PC-3 (cell line): ENCODE measurements around the gene ASF1B. TPM values are rescaled to one million over a fixed set of nuclear protein-coding genes. Genes with fewer than 3 reads are reported as not detected.

Experiments
- ATAC-seq: fragments of 200-7000 bp; cut with Tn5 transposase; 2 replicates; pipeline ENCODE4 v1.9.1; 2020; ENCODE audit warnings: mild to moderate bottlenecking, moderate library complexity
- BruUV-seq: library from RNA; stranded (reverse); fragments of 400-500 nt; replicated peaks from 2 replicates; lab custom pipeline; 2021; lab: Mats Ljungman, UMichigan
- CTCF ChIA-PET: fragments of 300-600 bp; sonication (Branson Sonifier 250); formaldehyde crosslinking; loops from one replicate; lab custom pipeline; 2022; ENCODE audit warnings: antibody characterized with exemption; lab: Charles Lee
- POLR2A ChIA-PET: fragments of 300-600 bp; sonication (Branson Sonifier 250); formaldehyde crosslinking; loops from one replicate; lab custom pipeline; 2022; ENCODE audit warnings: antibody characterized with exemption; ENCODE audit not compliant: unreplicated experiment; lab: Charles Lee
- DNase-seq: peaks from one replicate; pipeline ENCODE4 v3.0.0-alpha.2; 2015
- H2AFZ ChIP-seq: fragments of 300-600 bp; sonication (generic); 2 replicates; pipeline ENCODE4 v1.6.0; 2016; ENCODE audit warnings: antibody characterized with exemption, low read length
- H3F3A ChIP-seq: fragments of 300-600 bp; sonication (generic); one replicate; pipeline ENCODE4 v1.6.0; 2017; ENCODE audit warnings: antibody characterized with exemption, low read length, control low read depth, mild to moderate bottlenecking; ENCODE audit not compliant: unreplicated experiment
- H3K27ac ChIP-seq: fragments of 300-600 bp; sonication (generic); 2 replicates; pipeline ENCODE4 v1.5.1; 2016; ENCODE audit warnings: mild to moderate bottlenecking, low read length
- H3K27me3 ChIP-seq: fragments of 300-600 bp; sonication (generic); 2 replicates; pipeline ENCODE4 v1.6.1; 2016; ENCODE audit warnings: low read length, mixed read lengths
- H3K36me3 ChIP-seq: fragments of 300-600 bp; sonication (generic); 2 replicates; pipeline ENCODE4 v1.6.1; 2016; ENCODE audit warnings: low read depth, mixed run types, low read length, mixed read lengths
- H3K4me1 ChIP-seq: fragments of 300-600 bp; sonication (generic); 2 replicates; pipeline ENCODE4 v1.5.1; 2016; ENCODE audit warnings: low read length; ENCODE audit not compliant: insufficient read depth
- H3K4me2 ChIP-seq: fragments of 300-600 bp; sonication (generic); 2 replicates; pipeline ENCODE4 v1.6.0; 2016; ENCODE audit warnings: low read length
- H3K4me3 ChIP-seq: fragments of 300-600 bp; sonication (generic); 2 replicates; pipeline ENCODE4 v1.5.1; 2016; ENCODE audit warnings: mild to moderate bottlenecking, low read length, mixed read lengths
- H3K79me2 ChIP-seq: fragments of 300-600 bp; sonication (generic); 2 replicates; pipeline ENCODE4 v1.6.1; 2017; ENCODE audit warnings: low read length, mixed read lengths
- H3K9ac ChIP-seq: fragments of 300-600 bp; sonication (generic); 2 replicates; pipeline ENCODE4 v1.6.0; 2016; ENCODE audit warnings: mild to moderate bottlenecking, low read length
- H3K9me2 ChIP-seq: fragments of 300-600 bp; sonication (generic); replicated peaks from 2 replicates; pipeline ENCODE4 v1.6.1; 2016; ENCODE audit warnings: mixed run types, low read length, mixed read lengths
- H3K9me3 ChIP-seq: fragments of 300-600 bp; sonication (generic); 2 replicates; pipeline ENCODE4 v1.6.1; 2016; ENCODE audit warnings: low read length, mixed read lengths
- H4K20me1 ChIP-seq: fragments of 300-600 bp; sonication (generic); 2 replicates; pipeline ENCODE4 v1.6.1; 2016; ENCODE audit warnings: low read length, mixed read lengths
- CTCF ChIP-seq: fragments of 300-600 bp; sonication (generic); conservative IDR thresholded peaks from 2 replicates; pipeline ENCODE4 v1.5.1; 2017; ENCODE audit warnings: antibody characterized with exemption, low read depth, mild to moderate bottlenecking, low read length
- EZH2 ChIP-seq: fragments of 300-600 bp; sonication (generic); IDR thresholded peaks from one replicate; pipeline ENCODE4 v1.6.1; 2017; ENCODE audit warnings: antibody characterized with exemption, mild to moderate bottlenecking, low read length; ENCODE audit not compliant: unreplicated experiment
- EZH2phosphoT487 ChIP-seq: fragments of 300-600 bp; sonication (generic); IDR thresholded peaks from 2 replicates; pipeline ENCODE4 v1.6.1; 2018; ENCODE audit warnings: mild to moderate bottlenecking, antibody characterized with exemption, low read length, borderline replicate concordance
- intact Hi-C: fragments of 100-400 bp; cut with micrococcal nuclease; formaldehyde crosslinking; loops from 2 replicates; pipeline ENCODE4 v1.9.0; 2023
- total RNA-seq: library from RNA; depleted of rRNA; stranded (reverse); fragments of >200 nt; gene quantifications from 2 replicates; pipeline ENCODE4 v1.2.3, GENCODE V29; 2014

Gene ASF1B
- total RNA-seq, 1 experiment from 2014 or later = 84.7 TPM

DNA sequence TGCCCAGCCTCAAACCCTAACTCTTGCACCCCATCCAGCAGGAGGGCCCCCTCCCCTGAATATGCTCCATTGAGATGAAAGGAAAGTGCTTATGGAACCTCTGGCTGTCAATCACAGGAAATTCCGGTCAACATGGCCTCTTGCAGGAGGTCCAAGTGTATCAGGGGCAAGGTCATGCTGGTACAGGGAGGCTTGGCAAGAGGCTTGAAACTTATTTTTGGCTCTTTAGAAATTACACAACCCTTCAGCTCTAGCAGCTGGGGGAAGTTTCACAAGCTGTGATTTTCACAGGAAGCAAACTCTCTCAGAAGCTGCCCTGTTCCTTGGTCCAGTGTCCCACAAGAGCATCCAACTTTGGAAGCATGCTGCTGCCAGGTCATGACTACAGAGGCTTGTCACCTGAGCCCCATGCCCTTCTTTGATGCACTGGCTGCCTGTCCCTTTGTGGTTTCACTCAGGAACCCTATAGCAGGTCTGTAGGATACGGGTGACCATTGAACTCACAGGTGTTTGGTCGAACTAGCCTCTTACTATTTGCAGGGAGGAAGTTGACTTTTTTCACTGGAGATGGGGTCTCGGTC, 8.4 kb downstream of the ASF1B start:
- H3K9ac ChIP-seq = no peak overlapping the region
- TF ChIP-seq CTCF (no peak), EZH2 (no peak), EZH2phosphoT487 (no peak)
- ChIA-PET CTCF (no interaction called here), POLR2A (no interaction called here)
- H3K27me3 ChIP-seq = no peaks in the 10 kb centered on the region
- H4K20me1 ChIP-seq = no peaks in the 10 kb centered on the region
- H2AFZ ChIP-seq = no peak overlapping the region
- peaks cover 9% of the 10 kb centered on the region for H3K79me2 ChIP-seq
- H3K4me3 ChIP-seq = no peak overlapping the region
- H3K4me2 ChIP-seq = no peak overlapping the region
- DNase-seq (no peak), ATAC-seq (no peak)
- H3K36me3 ChIP-seq = peaks cover 27% of the 10 kb centered on the region; the same call in 1 of the 2 replicates
- no peaks in the 10 kb centered on the region for H3K9me2 ChIP-seq
- H3K27ac ChIP-seq = no peak overlapping the region
- BruUV-seq = no TSS peak
- no peaks in the 10 kb centered on the region for H3K9me3 ChIP-seq
- H3F3A ChIP-seq = no peaks in the 10 kb centered on the region
- intact Hi-C loops = no loop called here
- H3K4me1 ChIP-seq = no peaks in the 10 kb centered on the region

- H3K36me3 ChIP-seq = peaks cover 30% of the 10 kb centered on the region; the same call in 1 of the 2 replicates
- H3K9ac ChIP-seq = no peak overlapping the region
- H3K9me3 ChIP-seq = no peaks in the 10 kb centered on the region
- H3K27me3 ChIP-seq = no peaks in the 10 kb centered on the region
- no TSS peak for BruUV-seq
- intact Hi-C loops = no loop called here
- DNase-seq (no peak), ATAC-seq (no peak)
- H3K27ac ChIP-seq = no peak overlapping the region
- no peak overlapping the region for H3K4me3 ChIP-seq
- TF ChIP-seq EZH2phosphoT487 = no peak
- TF ChIP-seq EZH2 = no peak
- no peak for TF ChIP-seq CTCF
- no peaks in the 10 kb centered on the region for H3K9me2 ChIP-seq
- no peaks in the 10 kb centered on the region for H3F3A ChIP-seq
- no peaks in the 10 kb centered on the region for H4K20me1 ChIP-seq
- H3K79me2 ChIP-seq = peaks cover 2% of the 10 kb centered on the region
- CTCF ChIA-PET = no interaction called here
- H3K4me2 ChIP-seq = no peak overlapping the region
- H2AFZ ChIP-seq = no peak overlapping the region
- POLR2A ChIA-PET = no interaction called here
- H3K4me1 ChIP-seq = no peaks in the 10 kb centered on the region
Observed at GRCh38 chr19:14127176-14127575, 9.2 kb downstream of the ASF1B start.

DNA sequence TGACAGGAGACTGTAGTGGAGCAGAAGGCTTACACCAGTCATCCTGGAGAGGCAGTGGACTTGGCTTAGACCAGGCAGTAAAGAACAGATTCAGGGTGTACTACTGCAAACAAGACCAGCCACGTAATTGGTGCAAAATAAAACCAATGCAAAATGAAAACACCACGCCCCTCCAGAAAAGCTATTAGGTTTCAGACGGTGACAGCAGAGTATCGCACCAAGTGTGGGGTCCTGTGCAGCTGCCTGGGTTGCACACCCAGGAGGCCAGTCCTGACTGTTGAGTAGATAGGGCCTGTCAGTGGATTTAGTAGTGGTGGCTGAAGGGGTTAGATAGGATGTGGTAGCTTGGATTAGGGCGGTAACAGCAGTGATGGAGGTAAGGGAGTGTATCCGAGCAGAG, 13.5 kb downstream of the ASF1B start:
- BruUV-seq = no TSS peak
- no peak overlapping the region for H2AFZ ChIP-seq
- TF ChIP-seq EZH2phosphoT487 (no peak), CTCF (no peak), EZH2 (no peak)
- no peak for ATAC-seq
- no peaks in the 10 kb centered on the region for H3K79me2 ChIP-seq
- H3F3A ChIP-seq = peaks cover 11% of the 10 kb centered on the region
- no peak for DNase-seq
- no peaks in the 10 kb centered on the region for H3K9me3 ChIP-seq
- intact Hi-C loops = no loop called here
- no peak overlapping the region for H3K9ac ChIP-seq
- peaks cover 26% of the 10 kb centered on the region; the same call in 1 of the 2 replicates for H3K36me3 ChIP-seq
- H3K4me3 ChIP-seq = no peak overlapping the region
- H4K20me1 ChIP-seq = no peaks in the 10 kb centered on the region
- no peak overlapping the region for H3K4me2 ChIP-seq
- no peak overlapping the region for H3K27ac ChIP-seq
- peaks cover 7% of the 10 kb centered on the region; the same call in 1 of the 2 replicates for H3K4me1 ChIP-seq
- ChIA-PET POLR2A (no interaction called here), CTCF (interaction anchor here (0.7 kb wide), 1 partner anchor 42 kb away, joined by 4 read pairs; no protein-coding TSS in a partner anchor)
- H3K27me3 ChIP-seq = no peaks in the 10 kb centered on the region
- no peaks in the 10 kb centered on the region for H3K9me2 ChIP-seq
